HL-60 (cell line): ENCODE measurements around the gene DSCAML1.

Source experiments
- DNase-seq, 2 experiments: peaks; one replicate each; pipeline ENCODE4 v3.0.0-alpha.2; 2010 to 2020; ENCODE audit warnings: low read depth in 1 of 2, low spot score in 1 of 2
- H3K27ac ChIP-seq: fragments of 250-450 bp; sonication (Bioruptor Pico); replicated peaks from 2 replicates; pipeline ENCODE4 v1.5.1; 2020; ENCODE audit warnings: mild to moderate bottlenecking, moderate library complexity
- H3K27me3 ChIP-seq: fragments of 250-450 bp; sonication (Bioruptor Pico); 2 replicates; pipeline ENCODE4 v1.5.1; 2021; ENCODE audit warnings: mild to moderate bottlenecking, moderate library complexity; ENCODE audit not compliant: insufficient read depth, poor library complexity, severe bottlenecking
- H3K4me3 ChIP-seq: replicated peaks from 2 replicates; pipeline ENCODE4 v1.5.1; 2011; ENCODE audit warnings: mild to moderate bottlenecking, control low read depth, low read length; ENCODE audit not compliant: insufficient read depth
- GABPA ChIP-seq: IDR thresholded peaks from 2 replicates; pipeline ENCODE4 v1.6.1; 2012; ENCODE audit warnings: low read depth
- POLR2AphosphoS5 ChIP-seq: IDR thresholded peaks from 2 replicates; pipeline ENCODE4 v1.6.1; 2012; ENCODE audit warnings: low read depth
- SPI1 ChIP-seq: IDR thresholded peaks from 2 replicates; pipeline ENCODE4 v1.6.1; 2012; ENCODE audit warnings: low read depth, mild to moderate bottlenecking, borderline replicate concordance
- TF ChIP-seq, protein P1 (sequence below): IDR thresholded peaks from one replicate; pipeline ENCODE4 v1.5.1; 2011; ENCODE audit warnings: low read length, control low read depth, inconsistent platforms; ENCODE audit not compliant: insufficient read depth
- TF ChIP-seq, protein P2 (sequence below): IDR thresholded peaks from 2 replicates; pipeline ENCODE4 v1.6.1; 2012; ENCODE audit warnings: low read depth; ENCODE audit not compliant: insufficient replicate concordance

The DSCAML1 gene

DNA sequence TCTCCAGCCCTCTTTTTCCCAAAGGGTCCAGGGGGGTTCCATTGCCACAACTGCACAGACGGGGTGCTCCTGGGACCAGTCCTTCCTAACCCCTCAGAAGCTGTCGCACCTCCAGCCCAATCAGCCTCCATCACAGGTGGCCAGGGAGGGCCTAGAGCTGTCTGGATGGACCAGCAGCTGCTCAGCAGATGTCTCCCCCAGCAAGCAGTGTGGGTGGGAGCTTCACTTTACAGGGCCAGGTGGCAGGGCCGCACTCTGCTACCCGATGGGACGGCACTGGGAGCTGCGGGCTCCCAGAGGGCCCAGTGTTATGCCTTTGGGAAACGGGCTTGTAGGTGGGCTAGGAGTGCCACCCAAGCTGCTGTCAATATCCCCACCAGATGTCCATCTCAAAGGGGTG is 120.5 kb downstream of the DSCAML1 start:
- no peaks in the 10 kb centered on the region for H3K27me3 ChIP-seq

DNA sequence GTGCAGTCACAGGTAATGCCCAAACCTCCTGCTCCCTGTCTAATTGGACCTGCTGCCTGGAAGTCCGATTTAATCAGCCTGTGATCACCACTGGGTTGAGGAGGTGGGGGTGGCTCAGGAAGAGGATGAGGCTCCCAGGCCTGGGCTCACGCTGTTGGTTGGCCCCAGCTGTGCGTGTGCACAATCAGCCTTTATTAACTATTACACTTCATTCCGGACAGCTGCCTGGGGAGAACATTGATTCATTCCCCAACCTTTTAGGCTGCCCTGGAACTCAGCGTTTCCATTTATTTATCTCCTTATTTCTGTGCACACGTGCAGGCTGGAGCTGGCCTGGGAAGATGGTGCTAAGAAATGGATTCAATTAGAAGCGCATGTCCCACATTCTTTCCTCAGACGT is 123.4 kb downstream of the DSCAML1 start:
- H3K27ac ChIP-seq, result no peak overlapping the region
- no peak overlapping the region for H3K4me3 ChIP-seq
- H3K27me3 ChIP-seq, result no peaks in the 10 kb centered on the region
- TF ChIP-seq POLR2AphosphoS5, result no peak
- no peak for TF ChIP-seq SPI1
- TF ChIP-seq, protein P1, sequence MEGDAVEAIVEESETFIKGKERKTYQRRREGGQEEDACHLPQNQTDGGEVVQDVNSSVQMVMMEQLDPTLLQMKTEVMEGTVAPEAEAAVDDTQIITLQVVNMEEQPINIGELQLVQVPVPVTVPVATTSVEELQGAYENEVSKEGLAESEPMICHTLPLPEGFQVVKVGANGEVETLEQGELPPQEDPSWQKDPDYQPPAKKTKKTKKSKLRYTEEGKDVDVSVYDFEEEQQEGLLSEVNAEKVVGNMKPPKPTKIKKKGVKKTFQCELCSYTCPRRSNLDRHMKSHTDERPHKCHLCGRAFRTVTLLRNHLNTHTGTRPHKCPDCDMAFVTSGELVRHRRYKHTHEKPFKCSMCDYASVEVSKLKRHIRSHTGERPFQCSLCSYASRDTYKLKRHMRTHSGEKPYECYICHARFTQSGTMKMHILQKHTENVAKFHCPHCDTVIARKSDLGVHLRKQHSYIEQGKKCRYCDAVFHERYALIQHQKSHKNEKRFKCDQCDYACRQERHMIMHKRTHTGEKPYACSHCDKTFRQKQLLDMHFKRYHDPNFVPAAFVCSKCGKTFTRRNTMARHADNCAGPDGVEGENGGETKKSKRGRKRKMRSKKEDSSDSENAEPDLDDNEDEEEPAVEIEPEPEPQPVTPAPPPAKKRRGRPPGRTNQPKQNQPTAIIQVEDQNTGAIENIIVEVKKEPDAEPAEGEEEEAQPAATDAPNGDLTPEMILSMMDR, result no peak
- TF ChIP-seq, protein P2, sequence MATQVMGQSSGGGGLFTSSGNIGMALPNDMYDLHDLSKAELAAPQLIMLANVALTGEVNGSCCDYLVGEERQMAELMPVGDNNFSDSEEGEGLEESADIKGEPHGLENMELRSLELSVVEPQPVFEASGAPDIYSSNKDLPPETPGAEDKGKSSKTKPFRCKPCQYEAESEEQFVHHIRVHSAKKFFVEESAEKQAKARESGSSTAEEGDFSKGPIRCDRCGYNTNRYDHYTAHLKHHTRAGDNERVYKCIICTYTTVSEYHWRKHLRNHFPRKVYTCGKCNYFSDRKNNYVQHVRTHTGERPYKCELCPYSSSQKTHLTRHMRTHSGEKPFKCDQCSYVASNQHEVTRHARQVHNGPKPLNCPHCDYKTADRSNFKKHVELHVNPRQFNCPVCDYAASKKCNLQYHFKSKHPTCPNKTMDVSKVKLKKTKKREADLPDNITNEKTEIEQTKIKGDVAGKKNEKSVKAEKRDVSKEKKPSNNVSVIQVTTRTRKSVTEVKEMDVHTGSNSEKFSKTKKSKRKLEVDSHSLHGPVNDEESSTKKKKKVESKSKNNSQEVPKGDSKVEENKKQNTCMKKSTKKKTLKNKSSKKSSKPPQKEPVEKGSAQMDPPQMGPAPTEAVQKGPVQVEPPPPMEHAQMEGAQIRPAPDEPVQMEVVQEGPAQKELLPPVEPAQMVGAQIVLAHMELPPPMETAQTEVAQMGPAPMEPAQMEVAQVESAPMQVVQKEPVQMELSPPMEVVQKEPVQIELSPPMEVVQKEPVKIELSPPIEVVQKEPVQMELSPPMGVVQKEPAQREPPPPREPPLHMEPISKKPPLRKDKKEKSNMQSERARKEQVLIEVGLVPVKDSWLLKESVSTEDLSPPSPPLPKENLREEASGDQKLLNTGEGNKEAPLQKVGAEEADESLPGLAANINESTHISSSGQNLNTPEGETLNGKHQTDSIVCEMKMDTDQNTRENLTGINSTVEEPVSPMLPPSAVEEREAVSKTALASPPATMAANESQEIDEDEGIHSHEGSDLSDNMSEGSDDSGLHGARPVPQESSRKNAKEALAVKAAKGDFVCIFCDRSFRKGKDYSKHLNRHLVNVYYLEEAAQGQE, result no peak
- no peak for TF ChIP-seq GABPA
- no peak for DNase-seq

More for the DNA sequence above, 120.5 kb downstream of the DSCAML1 start:
- no peak for TF ChIP-seq POLR2AphosphoS5
- no peak for TF ChIP-seq GABPA
- H3K4me3 ChIP-seq, result no peak overlapping the region
- no peak for DNase-seq
- H3K27ac ChIP-seq, result no peak overlapping the region

DNA sequence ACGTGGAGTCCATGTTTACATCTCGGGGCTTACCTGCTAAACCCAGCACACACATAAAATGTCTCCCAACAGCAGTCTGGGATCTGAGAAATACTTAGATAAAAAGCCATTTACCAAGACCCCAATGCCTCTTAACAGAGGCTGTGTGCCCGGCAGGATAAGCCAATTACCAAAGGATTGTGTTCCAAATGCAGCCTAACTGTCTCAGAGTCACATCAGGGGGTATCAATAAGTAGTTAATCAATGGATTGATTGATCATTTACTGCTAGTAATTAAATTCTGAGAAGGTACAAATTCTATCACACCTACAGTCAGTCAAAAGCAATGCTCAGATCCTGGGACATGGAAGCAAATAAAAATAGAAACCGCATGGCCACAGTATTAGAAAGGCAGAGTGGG is 125.6 kb downstream of the DSCAML1 start:
- no peak for DNase-seq
- Histone ChIP-seq H3K27me3 (no peaks in the 10 kb centered on the region), H3K27ac (no peak overlapping the region), H3K4me3 (no peak overlapping the region)
- TF ChIP-seq, protein P2, result no peak
- TF ChIP-seq, protein P1, result no peak
- TF ChIP-seq GABPA, result no peak
- TF ChIP-seq SPI1, result no peak
- no peak for TF ChIP-seq POLR2AphosphoS5

DNA sequence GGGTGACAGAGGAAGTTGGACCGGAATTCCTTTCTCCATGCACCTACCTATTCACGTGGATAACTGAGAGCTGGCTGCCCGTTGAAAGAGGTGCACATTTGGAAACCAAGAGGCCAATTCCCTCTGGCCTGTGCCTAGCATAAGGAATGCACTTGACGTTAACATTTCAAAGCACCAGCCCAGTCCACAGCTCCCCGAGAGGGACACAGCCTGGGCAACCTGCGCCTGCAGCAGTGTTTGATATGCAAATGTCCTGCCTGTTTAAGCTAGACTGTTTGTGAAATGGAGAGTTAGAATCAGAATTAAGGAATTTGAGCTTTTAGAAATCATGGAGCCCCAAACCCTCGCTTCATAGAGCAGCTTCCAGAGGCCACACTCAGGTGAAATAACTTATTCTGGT is 126.1 kb downstream of the DSCAML1 start:
- Histone ChIP-seq H3K4me3 (no peak overlapping the region), H3K27me3 (no peaks in the 10 kb centered on the region), H3K27ac (no peak overlapping the region)
- TF ChIP-seq POLR2AphosphoS5 (no peak), SPI1 (no peak), GABPA (no peak)
- TF ChIP-seq, protein P1, result no peak
- TF ChIP-seq, protein P2, result no peak
- no peak for DNase-seq
